Sigmoid colon (tissue), 7 donors: ENCODE measurements around the gene GAS2L1. TPM values are rescaled to one million over a fixed set of nuclear protein-coding genes. Genes with fewer than 3 reads are reported as not detected.

Source experiments
- DNase-seq: peaks from one replicate; pipeline ENCODE4 v3.0.0-alpha.2; 2019
- H3K27ac ChIP-seq, 4 donors: fragments of 200-600 bp; sonication (generic); one replicate each; pipeline ENCODE4 v1.5.1; 2016 to 2019; ENCODE audit warnings: mild to moderate bottlenecking in 1 of 4
- H3K27me3 ChIP-seq, 3 donors: fragments of 200-600 bp; sonication (generic); one replicate each; pipeline ENCODE4 v1.5.1; 2019; ENCODE audit warnings: mild to moderate bottlenecking in 1 of 3
- H3K36me3 ChIP-seq, 4 donors: fragments of 200-600 bp; sonication (generic); one replicate each; pipeline ENCODE4 v1.5.1; 2016 to 2019
- H3K4me1 ChIP-seq, 4 donors: fragments of 200-600 bp; sonication (generic); one replicate each; pipeline ENCODE4 v1.5.1; 2017 to 2019
- H3K4me3 ChIP-seq, 4 donors: fragments of 200-600 bp; sonication (generic); one replicate each; pipeline ENCODE4 v1.5.1; 2017 to 2019; ENCODE audit warnings: mild to moderate bottlenecking in 2 of 4, moderate library complexity in 1 of 4
- H3K9me3 ChIP-seq, 4 donors: fragments of 200-600 bp in 3 of 4; sonication (generic) in 3 of 4; one replicate each; pipeline versions ENCODE4 v1.5.1 to v1.6.1; 2013 to 2019
- CTCF ChIP-seq, 4 experiments: fragments of 450-650 bp in 3 of 4; fragments of 200-600 bp in 1 of 4; IDR thresholded peaks; one replicate each; pipeline ENCODE4 v1.5.1; 2016 to 2019; ENCODE audit warnings: antibody characterized with exemption in 4 of 4, mild to moderate bottlenecking in 3 of 4, moderate library complexity in 2 of 4
- EP300 ChIP-seq, 4 donors: sonication (generic); formaldehyde crosslinking; IDR thresholded peaks; one replicate each; pipeline ENCODE4 v1.6.1; 2017; ENCODE audit warnings: antibody characterized with exemption in 4 of 4
- POLR2A ChIP-seq, 2 donors: fragments of 450-650 bp; IDR thresholded peaks; one replicate each; pipeline ENCODE4 v1.6.1; 2016; ENCODE audit warnings: antibody characterized with exemption in 2 of 2, mild to moderate bottlenecking in 2 of 2, moderate library complexity in 2 of 2
- POLR2AphosphoS5 ChIP-seq, 4 donors: sonication (generic); formaldehyde crosslinking; IDR thresholded peaks; one replicate each; pipeline ENCODE4 v1.6.1; 2017; ENCODE audit warnings: antibody characterized with exemption in 4 of 4
- WGBS, 2 donors: extraction: QIAGEN DNeasy Blood & Tissue Kit; methylation state at CpG; one replicate each; pipeline ENCODE4 v1.1.7; 2013; 5-methylcytosine and 5-hydroxymethylcytosine counted together
- intact Hi-C: fragments of 100-400 bp; cut with DNase I; formaldehyde crosslinking; loops from one replicate; pipeline ENCODE4 v1.15.1; 2023
- polyA plus RNA-seq, 3 donors: library from polyadenylated mRNA; stranded (reverse); fragments of 200-250 nt; gene quantifications; one replicate each; pipeline ENCODE4 v1.2.3, GENCODE V29; 2013
- total RNA-seq, 4 donors: library from RNA; depleted of rRNA; stranded (reverse); fragments of >200 nt; gene quantifications; one replicate each; pipeline ENCODE4 v1.1.0, GENCODE V29; 2016
- donor health status: healthy with polysubstance abuse.
- donor health status: Bipolar disorder and iron deficiency.
- donor health status: healthy.

Gene GAS2L1
- total and polyA plus RNA-seq, 7 donors, result 12.0 to 27.5 (median 22.1) TPM

GRCh38 chr22:29337631-29338284 lies 31.3 kb downstream of the GAS2L1 start:
- WGBS, 2 donors, result 86 to 91% methylated on average over 12 of the region's 12 CpGs
- Histone ChIP-seq H3K27me3 (no peaks in the 10 kb centered on the region), H3K9me3 (no peaks in the 10 kb centered on the region), H3K36me3 (peaks cover 22 to 100% (median 69%) of the 10 kb centered on the region in 4 donors), H3K4me3 (no peak overlapping the region), H3K4me1 (peaks cover 0 to under 1% (median under 1%) of the 10 kb centered on the region in 4 donors), H3K27ac (no peak overlapping the region)
- DNase-seq, result no peak
- intact Hi-C loops, result no loop called here
- no peak for TF ChIP-seq EP300 (IDR thresholded peaks at IDR 0.05)
- no peak for TF ChIP-seq CTCF (IDR thresholded peaks at IDR 0.05)

- H3K9me3 ChIP-seq, result no peaks in the 10 kb centered on the region
- DNase-seq, result no peak
- WGBS, 2 donors, result 91 to 92% methylated on average over 6 of the region's 6 CpGs
- H3K27ac ChIP-seq, result no peak overlapping the region
- intact Hi-C loops, result no loop called here
- peaks cover 0 to 7% (median 6%) of the 10 kb centered on the region in 4 donors for H3K4me1 ChIP-seq
- TF ChIP-seq CTCF (IDR thresholded peaks at IDR 0.05), result no peak
- TF ChIP-seq POLR2AphosphoS5 (IDR thresholded peaks at IDR 0.05), result no peak
- TF ChIP-seq POLR2A (IDR thresholded peaks at IDR 0.05), result no peak
- TF ChIP-seq EP300 (IDR thresholded peaks at IDR 0.05), result no peak
- H3K36me3 ChIP-seq, result peaks cover 22 to 100% (median 66%) of the 10 kb centered on the region in 4 donors
- H3K4me3 ChIP-seq, result no peak overlapping the region
- H3K27me3 ChIP-seq, result no peaks in the 10 kb centered on the region
These were observed 31.9 kb downstream of the GAS2L1 start for GRCh38 chr22:29338398-29338797.

GRCh38 chr22:29339381-29340235 lies 33.2 kb downstream of the GAS2L1 start:
- Histone ChIP-seq H3K27me3 (no peaks in the 10 kb centered on the region), H3K9me3 (no peaks in the 10 kb centered on the region), H3K36me3 (peaks cover 22 to 88% (median 59%) of the 10 kb centered on the region in 4 donors), H3K4me1 (peaks cover 0 to 19% (median 16%) of the 10 kb centered on the region in 4 donors), H3K4me3 (no peak overlapping the region), H3K27ac (no peak overlapping the region)
- DNase-seq, result no peak
- intact Hi-C loops, result no loop called here
- 93 to 94% methylated on average over 23 of the region's 23 CpGs for WGBS, 2 donors
- no peak for TF ChIP-seq POLR2A (IDR thresholded peaks at IDR 0.05)
- no peak for TF ChIP-seq POLR2AphosphoS5 (IDR thresholded peaks at IDR 0.05)
- no peak for TF ChIP-seq EP300 (IDR thresholded peaks at IDR 0.05)
- TF ChIP-seq CTCF (IDR thresholded peaks at IDR 0.05), result no peak

- WGBS, 2 donors, result 95% methylated on average over 8 of the region's 8 CpGs
- DNase-seq, result no peak
- peaks cover 22 to 79% (median 54%) of the 10 kb centered on the region in 4 donors for H3K36me3 ChIP-seq
- no peak for TF ChIP-seq POLR2A (IDR thresholded peaks at IDR 0.05)
- no peak for TF ChIP-seq POLR2AphosphoS5 (IDR thresholded peaks at IDR 0.05)
- TF ChIP-seq CTCF (IDR thresholded peaks at IDR 0.05), result no peak
- no peak for TF ChIP-seq EP300 (IDR thresholded peaks at IDR 0.05)
- peaks cover 0 to 29% (median 26%) of the 10 kb centered on the region in 4 donors for H3K4me1 ChIP-seq
- intact Hi-C loops, result no loop called here
- H3K4me3 ChIP-seq, result no peak overlapping the region
- no peaks in the 10 kb centered on the region for H3K9me3 ChIP-seq
- no peaks in the 10 kb centered on the region for H3K27me3 ChIP-seq
- no peak overlapping the region for H3K27ac ChIP-seq
These were observed 34.1 kb downstream of the GAS2L1 start for GRCh38 chr22:29340566-29340965.
